Natural killer cell (primary cell): ENCODE data around the gene CPEB4. TPM values are rescaled to one million over a fixed set of nuclear protein-coding genes. Genes with fewer than 3 reads are reported as not detected.

ENCODE experiments used
- ATAC-seq, 3 donors: fragments of 150-1000 bp in 2 of 3; fragments of 200-7000 bp in 1 of 3; cut with Tn5 transposase; 1 replicate in 1 of 3; 2 replicates in 2 of 3; pipeline ENCODE4 v1.10.0; 2021; ENCODE audit warnings: mild to moderate bottlenecking in 2 of 3, moderate library complexity in 2 of 3
- DNase-seq, 2 donors: peaks; one replicate each; pipeline versions ENCODE4 v3.0.0 to v3.0.0-alpha.2; 2013 to 2021; ENCODE audit warnings: mixed read lengths in 1 of 2
- H3K27ac ChIP-seq: one replicate; pipeline ENCODE4 v1.5.1; 2013; ENCODE audit warnings: mild to moderate bottlenecking, low read length
- H3K27me3 ChIP-seq: one replicate; pipeline ENCODE4 v1.6.1; 2013; ENCODE audit warnings: low read length; ENCODE audit not compliant: control insufficient read depth, insufficient read depth
- H3K36me3 ChIP-seq: one replicate; pipeline ENCODE4 v1.6.1; 2013; ENCODE audit warnings: low read length; ENCODE audit not compliant: control insufficient read depth, insufficient read depth
- H3K4me1 ChIP-seq: one replicate; pipeline ENCODE4 v1.6.1; 2013; ENCODE audit warnings: low read length; ENCODE audit not compliant: control insufficient read depth, insufficient read depth
- H3K4me3 ChIP-seq: one replicate; pipeline ENCODE4 v1.5.1; 2013; ENCODE audit warnings: low read length
- H3K9me3 ChIP-seq: one replicate; pipeline ENCODE4 v1.6.1; 2013; ENCODE audit warnings: low read length; ENCODE audit not compliant: control insufficient read depth, insufficient read depth
- H3K27ac Mint-ChIP-seq, 2 donors: one replicate each; pipeline ENCODE4 v1.8.0; 2022; ENCODE audit warnings: mild to moderate bottlenecking in 2 of 2, mixed read lengths in 2 of 2, moderate library complexity in 1 of 2
- H3K27me3 Mint-ChIP-seq, 2 donors: one replicate each; pipeline ENCODE4 v1.8.0; 2022; ENCODE audit warnings: low read depth in 2 of 2, mixed read lengths in 2 of 2
- H3K36me3 Mint-ChIP-seq: one replicate; pipeline ENCODE4 v1.8.0; 2022; ENCODE audit warnings: mixed read lengths
- H3K4me1 Mint-ChIP-seq, 2 donors: one replicate each; pipeline ENCODE4 v1.8.0; 2022; ENCODE audit warnings: mixed read lengths in 2 of 2
- H3K4me3 Mint-ChIP-seq: one replicate; pipeline ENCODE4 v1.8.0; 2022; ENCODE audit warnings: mild to moderate bottlenecking, moderate library complexity, mixed read lengths
- H3K9me3 Mint-ChIP-seq, 2 donors: one replicate each; pipeline ENCODE4 v1.8.0; 2022; ENCODE audit warnings: mixed read lengths in 2 of 2
- WGBS: methylation state at CpG from one replicate; pipeline ENCODE4 v1.1.7; 2013; ENCODE audit warnings: missing lambda C conversion rate; ENCODE audit not compliant: insufficient coverage; 5-methylcytosine and 5-hydroxymethylcytosine counted together
- intact Hi-C: fragments of 100-400 bp; cut with micrococcal nuclease; formaldehyde crosslinking; loops from one replicate; pipeline ENCODE4 v1.14.2; 2022
- total RNA-seq, 4 donors: library from RNA; stranded (reverse); fragments of 120-200 nt in 1 of 4; gene quantifications; one replicate each; pipeline versions ENCODE4 v1.2.3 to v1.2.4, GENCODE V29; 2013 to 2022
- TF ChIP-seq, protein P1 (sequence below): fragments of 200-600 bp; IDR thresholded peaks from one replicate; pipeline ENCODE4 v1.8.0; 2022; ENCODE audit warnings: antibody characterized with exemption

Gene CPEB4
- total RNA-seq, 3 donors from 2014 or later (not counting 1 experiment from before 2014, with no cell fraction given) = 44.4 to 60.4 (median 55.1) TPM

DNA sequence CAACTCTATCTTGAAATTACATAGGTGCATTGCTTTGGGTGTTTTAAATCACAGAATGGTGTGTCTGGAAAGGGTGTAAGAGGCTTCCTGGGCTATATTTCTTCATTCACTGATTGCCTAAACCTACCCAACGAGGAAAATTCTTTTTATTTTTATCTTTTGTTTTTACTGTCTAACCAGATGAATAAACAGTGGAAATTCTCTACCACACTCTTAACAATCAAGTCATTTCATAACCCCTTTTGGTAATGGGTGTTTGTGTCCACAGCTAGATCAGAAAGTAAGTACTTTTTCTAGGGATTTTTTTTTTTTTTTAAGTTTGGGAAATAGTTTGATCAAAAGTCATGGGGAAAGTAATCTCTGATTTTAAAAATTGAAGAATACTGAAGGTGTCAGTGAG, 73.3 kb downstream of the CPEB4 start:
- intact Hi-C loops = no loop called here

DNA sequence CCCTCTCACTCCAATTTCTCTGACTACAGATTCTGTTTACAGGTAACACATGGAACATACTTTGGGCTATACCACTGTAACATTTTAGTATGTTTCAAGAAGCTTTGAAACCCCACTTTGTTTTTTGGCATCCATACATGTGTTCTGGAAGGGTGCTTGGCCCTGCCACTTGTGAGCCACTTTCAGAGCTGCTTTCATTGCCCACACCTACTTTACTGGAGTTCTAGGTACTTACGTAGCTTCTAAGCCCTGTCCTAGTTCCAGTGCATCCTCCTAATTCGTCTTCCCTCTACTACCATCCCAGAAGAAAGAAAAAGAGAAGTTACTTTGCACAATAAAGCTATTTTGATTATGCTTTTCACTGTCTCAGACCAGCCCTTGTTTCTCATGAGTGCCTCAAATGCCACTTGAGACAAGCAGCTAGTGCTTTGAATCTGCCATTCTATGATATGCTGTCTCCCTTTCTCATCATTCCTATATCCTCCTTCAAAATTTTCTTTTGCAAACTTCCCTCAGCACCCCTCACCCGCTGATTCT, 74.4 kb downstream of the CPEB4 start:
- H3K4me3 Mint-ChIP-seq = no peak overlapping the region
- no peak overlapping the region for H3K27ac ChIP-seq
- no peaks in the 10 kb centered on the region for H3K27me3 ChIP-seq
- intact Hi-C loops = no loop called here
- H3K36me3 ChIP-seq = peaks cover 6% of the 10 kb centered on the region
- no peaks in the 10 kb centered on the region for H3K36me3 Mint-ChIP-seq
- TF ChIP-seq, protein P1, sequence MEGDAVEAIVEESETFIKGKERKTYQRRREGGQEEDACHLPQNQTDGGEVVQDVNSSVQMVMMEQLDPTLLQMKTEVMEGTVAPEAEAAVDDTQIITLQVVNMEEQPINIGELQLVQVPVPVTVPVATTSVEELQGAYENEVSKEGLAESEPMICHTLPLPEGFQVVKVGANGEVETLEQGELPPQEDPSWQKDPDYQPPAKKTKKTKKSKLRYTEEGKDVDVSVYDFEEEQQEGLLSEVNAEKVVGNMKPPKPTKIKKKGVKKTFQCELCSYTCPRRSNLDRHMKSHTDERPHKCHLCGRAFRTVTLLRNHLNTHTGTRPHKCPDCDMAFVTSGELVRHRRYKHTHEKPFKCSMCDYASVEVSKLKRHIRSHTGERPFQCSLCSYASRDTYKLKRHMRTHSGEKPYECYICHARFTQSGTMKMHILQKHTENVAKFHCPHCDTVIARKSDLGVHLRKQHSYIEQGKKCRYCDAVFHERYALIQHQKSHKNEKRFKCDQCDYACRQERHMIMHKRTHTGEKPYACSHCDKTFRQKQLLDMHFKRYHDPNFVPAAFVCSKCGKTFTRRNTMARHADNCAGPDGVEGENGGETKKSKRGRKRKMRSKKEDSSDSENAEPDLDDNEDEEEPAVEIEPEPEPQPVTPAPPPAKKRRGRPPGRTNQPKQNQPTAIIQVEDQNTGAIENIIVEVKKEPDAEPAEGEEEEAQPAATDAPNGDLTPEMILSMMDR = no peak
- peaks cover 0 to 4% of the 10 kb centered on the region in 2 donors for H3K4me1 Mint-ChIP-seq
- no peaks in the 10 kb centered on the region for H3K27me3 Mint-ChIP-seq
- no peaks in the 10 kb centered on the region for H3K4me1 ChIP-seq
- H3K4me3 ChIP-seq = no peak overlapping the region
- no peaks in the 10 kb centered on the region for H3K9me3 ChIP-seq
- ATAC-seq (no peak), DNase-seq (no peak)
- WGBS = 90% methylated on average over 3 of the region's 3 CpGs
- H3K9me3 Mint-ChIP-seq = no peaks in the 10 kb centered on the region
- no peak overlapping the region for H3K27ac Mint-ChIP-seq

More for the DNA sequence above, 73.3 kb downstream of the CPEB4 start:
- H3K27me3 ChIP-seq = no peaks in the 10 kb centered on the region
- H3K36me3 Mint-ChIP-seq = no peaks in the 10 kb centered on the region
- DNase-seq (no peak), ATAC-seq (no peak)
- H3K27ac ChIP-seq = no peak overlapping the region
- no peak overlapping the region for H3K4me3 ChIP-seq
- no peaks in the 10 kb centered on the region for H3K4me1 ChIP-seq
- H3K27ac Mint-ChIP-seq = no peak overlapping the region
- peaks cover 6% of the 10 kb centered on the region for H3K36me3 ChIP-seq
- no peaks in the 10 kb centered on the region for H3K9me3 ChIP-seq
- H3K9me3 Mint-ChIP-seq = no peaks in the 10 kb centered on the region
- H3K4me1 Mint-ChIP-seq = peaks cover 0 to 4% of the 10 kb centered on the region in 2 donors
- no peak overlapping the region for H3K4me3 Mint-ChIP-seq
- WGBS = no CpG with 5 or more reads among the region's 1 CpG
- TF ChIP-seq, protein P1 = no peak
- H3K27me3 Mint-ChIP-seq = no peaks in the 10 kb centered on the region

DNA sequence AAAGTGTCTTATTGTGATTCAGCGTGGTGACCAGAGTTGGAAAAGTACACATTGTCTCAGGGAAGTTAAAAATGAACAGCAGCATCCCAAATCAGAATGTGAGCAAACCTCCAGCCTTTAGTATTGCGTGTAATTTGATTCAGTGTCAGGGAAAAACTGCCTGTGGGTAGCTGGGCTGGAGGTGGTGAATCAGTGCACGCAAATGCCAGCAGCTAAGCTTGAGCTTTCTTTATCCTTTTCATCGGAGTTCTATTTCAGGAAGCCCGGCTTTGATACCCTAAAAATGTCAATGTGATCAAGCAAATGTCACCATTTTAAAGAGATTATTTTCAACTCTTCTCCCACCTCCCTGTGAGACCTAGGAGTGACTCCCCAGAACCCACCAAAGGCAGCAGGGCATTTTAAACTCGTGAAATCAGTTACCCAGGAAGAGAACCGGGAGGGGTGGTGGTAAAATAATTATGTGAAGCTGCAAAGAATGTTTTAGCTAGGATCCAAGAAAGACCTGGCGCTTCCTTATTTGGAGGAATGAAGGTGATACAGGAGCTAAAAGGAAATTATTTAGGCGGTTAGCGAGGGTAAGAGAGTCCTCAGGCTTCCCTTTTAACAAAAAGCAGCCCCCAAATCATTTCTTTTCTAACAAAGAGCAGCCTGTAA, 75.2 kb downstream of the CPEB4 start:
- DNase-seq (no peak), ATAC-seq (no peak)
- Histone ChIP-seq H3K27ac (no peak overlapping the region), H3K4me3 (no peak overlapping the region), H3K4me1 (no peaks in the 10 kb centered on the region), H3K27me3 (no peaks in the 10 kb centered on the region), H3K36me3 (peaks cover 2% of the 10 kb centered on the region), H3K9me3 (no peaks in the 10 kb centered on the region)
- Mint-ChIP-seq H3K4me3 (no peak overlapping the region), H3K4me1 (peaks cover 0 to 4% of the 10 kb centered on the region in 2 donors), H3K9me3 (no peaks in the 10 kb centered on the region), H3K36me3 (no peaks in the 10 kb centered on the region), H3K27ac (no peak overlapping the region), H3K27me3 (no peaks in the 10 kb centered on the region)
- 84% methylated on average over 8 of the region's 10 CpGs for WGBS
- intact Hi-C loops = no loop called here
- TF ChIP-seq, protein P1 = no peak
